Middle frontal gyrus (tissue), 1 donor: ENCODE measurements around the gene MICAL2.
"Not testable (repeated sequence)": the region's sequence is repeated elsewhere in the genome, so short reads cannot be mapped to it uniquely, and the experiment has no call there.

Experiments used
- DNase-seq: peaks from one replicate; pipeline ENCODE4 v3.0.0-alpha.2; 2015; ENCODE audit warnings: low spot score; ENCODE audit errors: extremely low spot score

Gene MICAL2

DNA sequence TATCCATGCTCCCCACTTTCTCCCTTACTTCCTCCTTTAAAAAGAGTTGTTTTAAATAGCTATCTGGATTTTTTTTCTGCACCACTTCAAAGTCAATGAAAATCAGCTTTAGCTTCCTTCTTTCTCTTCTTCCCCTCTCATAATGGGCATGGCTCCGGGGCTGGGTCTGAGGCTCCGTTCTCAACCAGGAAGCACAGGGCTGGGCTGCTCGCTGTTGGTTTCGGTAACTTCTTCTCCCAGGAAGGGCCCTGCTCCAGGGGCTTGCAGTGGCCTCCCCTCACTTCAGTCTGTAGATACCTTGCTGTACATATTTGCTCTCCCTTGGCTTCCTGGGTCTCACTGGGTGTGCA, 23.8 kb downstream of the MICAL2 start:
- no peak for DNase-seq

- DNase-seq: no peak
Measured at GRCh38 chr11:12135185-12135584, 24.8 kb downstream of the MICAL2 start.

GRCh38 chr11:12137005-12137690, 26.8 kb downstream of the MICAL2 start:
- DNase-seq: no peak

- no peak for DNase-seq
Measured at GRCh38 chr11:12137938-12138731, 27.7 kb downstream of the MICAL2 start.

DNA sequence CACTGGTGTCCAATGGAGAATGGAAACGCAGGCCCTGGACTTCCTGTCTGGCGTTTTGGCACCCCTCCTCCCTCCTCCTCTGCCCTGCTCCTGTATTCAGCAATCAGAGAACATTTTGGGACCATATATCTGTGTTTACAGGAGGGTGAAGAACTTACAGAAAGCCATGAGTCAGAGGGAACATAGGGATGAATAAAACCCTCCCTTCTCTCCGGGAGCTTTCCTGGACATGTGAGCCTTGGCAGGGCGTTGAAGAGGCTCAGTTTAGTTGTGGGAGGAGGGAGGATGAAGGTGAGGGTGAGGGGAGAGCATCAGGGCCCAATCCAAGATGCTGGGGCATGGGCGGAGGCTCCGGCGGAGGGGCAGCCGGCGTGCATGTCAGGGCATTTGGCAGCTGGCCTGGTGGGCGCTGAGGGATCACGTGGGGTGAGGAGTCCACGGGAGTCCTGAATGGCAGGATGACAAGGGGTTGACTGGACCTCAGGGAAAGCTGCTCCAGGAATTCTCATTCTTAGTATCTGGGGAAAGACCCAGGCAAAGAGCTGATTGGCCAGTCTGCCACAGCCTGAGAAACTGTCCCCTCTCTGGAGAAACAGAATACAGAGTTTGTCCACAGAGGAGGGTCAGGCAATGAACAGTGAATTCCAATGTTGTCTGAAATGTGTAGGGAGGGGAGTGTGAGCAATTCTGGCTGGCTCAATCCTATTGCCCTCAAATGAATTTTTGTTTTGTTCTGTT, 28.9 kb downstream of the MICAL2 start:
- no peak for DNase-seq

DNA sequence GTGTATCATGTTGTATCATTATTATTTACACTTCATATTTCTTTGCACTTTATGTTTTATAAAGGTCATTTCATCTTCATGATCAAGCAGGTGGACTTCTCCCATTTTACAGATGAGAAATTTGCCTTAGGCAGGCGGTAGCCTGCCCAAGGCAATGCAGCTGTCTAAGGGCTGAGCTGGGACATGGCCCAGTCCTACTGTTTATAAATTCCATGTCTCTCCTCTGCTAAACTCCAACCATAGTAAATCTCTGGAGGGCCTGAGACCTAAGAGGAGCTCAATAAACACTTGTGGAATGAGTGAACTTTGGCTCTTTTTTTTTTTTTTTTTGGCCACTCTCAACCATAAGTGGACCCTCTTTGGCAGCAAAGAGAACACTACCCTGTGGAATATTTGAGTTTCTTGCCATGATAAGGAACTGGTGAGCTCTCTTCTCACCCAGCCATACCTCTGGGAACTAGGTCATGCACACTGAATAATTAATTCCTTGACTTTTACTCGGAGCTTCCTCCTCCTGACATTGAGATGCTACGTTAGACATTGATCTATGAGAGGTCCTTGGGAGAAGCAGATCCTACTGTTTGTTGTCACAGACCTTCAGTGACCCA, 29.9 kb downstream of the MICAL2 start:
- no peak for DNase-seq

DNA sequence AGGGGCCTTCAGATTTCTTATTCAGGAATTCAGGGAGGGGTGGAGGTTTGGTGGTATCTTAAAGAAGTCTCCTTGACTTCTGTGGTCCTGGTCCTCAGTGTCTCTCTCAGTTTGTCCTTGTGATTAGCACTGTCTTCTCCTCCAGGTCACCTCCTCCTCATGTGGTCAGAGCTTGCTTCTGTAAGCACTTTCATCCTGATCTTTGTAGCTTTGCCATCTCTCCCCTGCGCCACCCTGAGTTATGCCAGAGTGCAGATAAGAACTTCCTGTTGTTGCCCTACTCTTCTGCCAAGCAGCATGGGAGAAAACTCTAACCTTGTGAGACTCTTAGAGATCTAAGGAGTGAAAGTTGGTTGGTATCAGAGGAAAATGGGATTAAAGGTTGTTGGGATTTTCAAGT, 30.9 kb downstream of the MICAL2 start:
- no peak for DNase-seq

- no peak for DNase-seq
Measured at GRCh38 chr11:12142176-12142575, 31.8 kb downstream of the MICAL2 start.

DNA sequence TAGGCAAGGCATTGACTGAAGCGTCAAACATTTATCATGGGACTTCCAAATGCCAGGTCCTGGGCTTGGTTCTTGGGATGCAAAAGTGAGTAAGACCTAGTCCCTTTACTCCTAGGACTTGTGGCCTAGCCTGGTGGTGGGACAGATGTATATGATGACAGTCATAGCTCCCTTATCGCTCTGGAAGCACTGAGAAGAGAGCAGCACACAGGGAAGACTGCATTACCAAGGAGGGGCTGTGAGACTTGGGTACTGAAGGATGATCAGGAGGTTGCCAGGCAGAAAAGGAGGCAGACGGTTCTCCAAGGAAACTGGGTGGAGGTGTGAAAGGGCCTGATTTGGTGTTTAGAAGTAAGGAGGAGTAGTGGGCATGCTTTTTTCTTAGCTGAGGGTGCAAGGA, 32.5 kb downstream of the MICAL2 start:
- DNase-seq: no peak

DNA sequence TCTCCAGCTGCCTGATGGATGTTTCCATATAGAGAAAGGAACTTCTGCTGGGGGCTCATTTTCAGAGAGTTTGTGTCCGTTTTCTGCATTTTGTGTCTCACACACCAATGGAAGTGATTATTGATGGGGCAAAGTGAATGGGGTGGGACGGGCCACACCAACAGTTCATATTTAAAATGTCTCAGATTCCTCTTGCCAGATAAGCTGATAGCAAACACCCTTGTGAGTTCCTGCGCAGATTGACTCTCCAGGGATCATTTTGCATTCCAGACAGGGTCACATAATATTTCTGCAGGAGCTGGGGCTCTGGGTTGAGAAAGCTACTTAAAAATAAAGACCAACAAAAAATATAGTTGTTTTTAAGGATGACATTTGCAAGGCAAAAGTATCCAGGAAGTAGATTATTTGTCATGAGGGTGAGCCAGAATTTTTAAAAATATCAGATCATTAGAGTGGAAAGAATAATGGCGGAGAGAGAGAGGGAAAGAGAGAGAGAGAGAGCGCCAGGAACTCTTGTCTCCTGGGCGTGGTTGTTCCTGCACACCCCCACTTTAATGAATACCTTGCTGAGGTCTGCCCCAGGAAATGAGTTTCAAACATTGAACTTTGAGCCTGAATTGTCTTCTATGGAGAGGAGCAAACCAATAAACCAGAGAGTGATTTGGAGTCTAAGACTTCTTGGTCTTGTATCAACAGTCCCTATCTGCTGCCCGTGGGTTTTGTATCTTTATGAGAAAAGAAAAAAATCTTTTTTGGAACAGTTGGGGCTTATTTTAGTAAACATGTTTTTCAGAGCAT, 33.3 kb downstream of the MICAL2 start:
- DNase-seq: no peak

GRCh38 chr11:12144330-12145174, 34.2 kb downstream of the MICAL2 start:
- no peak for DNase-seq

- DNase-seq: not testable (repeated sequence)
Measured at GRCh38 chr11:12146678-12147077, 36.3 kb downstream of the MICAL2 start.

DNA sequence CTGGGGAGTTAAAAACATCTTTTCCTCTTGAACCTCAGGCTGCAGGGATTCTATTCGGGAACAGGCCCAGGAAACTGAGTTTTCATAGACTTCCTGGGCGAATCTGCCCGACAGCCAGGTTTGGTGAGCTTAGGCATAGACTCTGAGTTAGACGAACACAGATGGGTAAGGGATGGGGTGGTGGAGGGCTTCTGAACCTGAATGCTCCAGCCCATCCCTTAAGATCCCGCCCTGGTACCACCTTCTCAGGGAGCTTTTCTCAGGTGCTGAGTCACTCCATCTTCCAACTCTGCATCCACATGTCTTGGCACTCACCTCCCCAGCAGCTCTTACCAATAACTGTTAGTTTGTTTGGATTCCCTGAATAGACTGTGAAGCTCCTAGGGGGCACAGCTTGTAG, 37.4 kb downstream of the MICAL2 start:
- no peak for DNase-seq

DNA sequence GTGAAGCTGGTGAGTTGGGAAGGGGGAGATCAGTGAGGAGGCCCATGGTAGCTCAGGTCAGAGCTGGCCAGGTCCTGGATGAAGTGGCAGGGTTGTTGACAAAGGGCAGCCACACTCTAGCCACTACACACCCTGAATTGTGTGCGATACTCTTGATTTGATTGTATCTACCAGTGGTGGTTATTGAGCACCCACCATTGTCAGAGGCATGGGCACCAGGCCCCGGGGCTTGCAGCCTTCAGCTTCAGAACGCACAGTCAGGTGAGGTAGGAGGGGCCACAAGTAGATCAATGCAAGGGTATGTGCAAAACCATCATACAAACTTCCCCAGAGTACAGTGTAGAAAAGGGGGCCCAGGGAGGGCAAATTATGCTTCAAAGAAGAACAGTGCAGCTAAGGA, 38.1 kb downstream of the MICAL2 start:
- DNase-seq: no peak

GRCh38 chr11:12148882-12149281, 38.5 kb downstream of the MICAL2 start:
- DNase-seq: no peak

DNA sequence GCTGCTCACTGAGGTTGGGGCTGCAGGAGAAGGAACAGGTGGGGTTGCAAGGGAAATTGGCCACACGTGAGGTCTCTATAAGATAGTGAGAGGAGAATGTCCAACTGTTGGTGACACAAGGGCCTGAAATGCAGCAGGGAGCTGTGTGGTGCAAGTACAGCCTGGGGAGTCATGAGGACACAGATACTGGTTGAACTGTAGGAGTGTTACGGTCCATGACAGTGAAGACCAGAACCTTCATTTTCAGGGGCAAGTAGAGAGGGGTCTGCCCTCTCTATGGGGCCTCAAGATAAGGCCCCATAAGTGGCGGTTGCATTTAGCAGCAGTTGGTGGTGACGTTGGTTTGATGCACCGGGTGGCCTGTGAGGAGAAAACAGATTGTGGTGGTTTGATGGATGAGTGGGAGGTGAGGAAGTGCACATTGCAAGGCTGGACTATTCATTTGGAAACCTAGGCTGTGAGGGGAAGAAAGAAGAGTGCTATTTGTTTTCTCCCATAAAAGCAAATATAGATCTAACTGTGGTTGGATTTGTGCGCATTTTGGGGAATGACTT, 39.4 kb downstream of the MICAL2 start:
- DNase-seq: peak; percentile 68

DNA sequence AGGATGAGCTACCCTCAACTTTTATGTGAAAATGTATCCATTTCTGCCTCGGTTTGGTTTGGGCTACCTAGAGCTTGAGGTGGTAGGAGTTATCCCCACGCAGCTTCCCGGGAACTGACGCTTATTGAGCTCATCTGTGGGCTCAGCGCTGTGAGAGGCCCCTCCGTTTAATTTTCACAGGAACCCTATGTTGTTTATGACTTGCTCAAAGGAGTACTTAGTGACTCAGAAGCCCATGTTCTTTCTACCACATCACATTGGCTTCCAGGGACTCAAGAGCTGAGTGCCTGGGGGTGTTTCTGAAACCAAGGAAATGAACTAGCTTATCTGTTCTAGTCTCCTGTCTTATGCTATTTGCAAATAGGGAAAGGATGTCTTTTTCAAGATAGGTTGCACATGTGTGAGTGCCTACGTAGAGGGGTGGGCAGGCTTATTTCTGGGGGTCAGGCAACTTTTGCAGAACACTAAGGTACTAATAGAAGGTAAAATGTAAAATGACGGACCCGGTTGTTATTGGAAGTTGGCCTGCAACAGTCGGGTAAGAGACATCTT, 40.5 kb downstream of the MICAL2 start:
- no peak for DNase-seq

- DNase-seq: no peak
Measured at GRCh38 chr11:12152321-12152720, 41.9 kb downstream of the MICAL2 start.

GRCh38 chr11:12154871-12155668, 44.7 kb downstream of the MICAL2 start:
- no peak for DNase-seq
